ENCODE measurements around the gene SCUBE1. TPM values are rescaled to one million over a fixed set of nuclear protein-coding genes. Genes with fewer than 3 reads are reported as not detected.

The SCUBE1 gene
- total RNA-seq, 1 donor from 2014 or later: 0.91 TPM

- no peak overlapping the region for H3K27ac Mint-ChIP-seq (ENCODE audit: unreplicated experiment)
- no peak for DNase-seq (ENCODE audit: extremely low spot score, unreplicated experiment)
- no peaks in the 10 kb centered on the region for H3K9me3 Mint-ChIP-seq (ENCODE audit: unreplicated experiment)
- TF ChIP-seq CTCF (IDR thresholded peaks at IDR 0.05): no peak
- peaks cover 6% of the 10 kb centered on the region for H3K36me3 Mint-ChIP-seq (ENCODE audit: unreplicated experiment)
- no peak overlapping the region for H3K4me3 Mint-ChIP-seq (ENCODE audit: unreplicated experiment)
- H3K4me1 Mint-ChIP-seq (ENCODE audit: unreplicated experiment): peaks cover 19% of the 10 kb centered on the region
- no peaks in the 10 kb centered on the region for H3K27me3 Mint-ChIP-seq (ENCODE audit: unreplicated experiment)
Observed at GRCh38 chr22:43162412-43163150, 180.6 kb downstream of the SCUBE1 start.

GRCh38 chr22:43160497-43161126, 182.6 kb downstream of the SCUBE1 start:
- H3K4me3 Mint-ChIP-seq (ENCODE audit: unreplicated experiment): no peak overlapping the region
- no peak for TF ChIP-seq CTCF (IDR thresholded peaks at IDR 0.05)
- DNase-seq (ENCODE audit: extremely low spot score, unreplicated experiment): no peak
- no peak overlapping the region for H3K27ac Mint-ChIP-seq (ENCODE audit: unreplicated experiment)
- no peaks in the 10 kb centered on the region for H3K36me3 Mint-ChIP-seq (ENCODE audit: unreplicated experiment)
- no peaks in the 10 kb centered on the region for H3K9me3 Mint-ChIP-seq (ENCODE audit: unreplicated experiment)
- H3K27me3 Mint-ChIP-seq (ENCODE audit: unreplicated experiment): no peaks in the 10 kb centered on the region
- H3K4me1 Mint-ChIP-seq (ENCODE audit: unreplicated experiment): peaks cover 19% of the 10 kb centered on the region

- H3K27ac Mint-ChIP-seq (ENCODE audit: unreplicated experiment): no peak overlapping the region
- no peaks in the 10 kb centered on the region for H3K9me3 Mint-ChIP-seq (ENCODE audit: unreplicated experiment)
- H3K4me3 Mint-ChIP-seq (ENCODE audit: unreplicated experiment): no peak overlapping the region
- H3K4me1 Mint-ChIP-seq (ENCODE audit: unreplicated experiment): peaks cover 19% of the 10 kb centered on the region
- H3K36me3 Mint-ChIP-seq (ENCODE audit: unreplicated experiment): no peaks in the 10 kb centered on the region
- peak; percentile 35 for TF ChIP-seq CTCF (IDR thresholded peaks at IDR 0.05)
- H3K27me3 Mint-ChIP-seq (ENCODE audit: unreplicated experiment): no peaks in the 10 kb centered on the region
- no peak for DNase-seq (ENCODE audit: extremely low spot score, unreplicated experiment)
Observed at GRCh38 chr22:43159484-43160178, 183.5 kb downstream of the SCUBE1 start.

DNA sequence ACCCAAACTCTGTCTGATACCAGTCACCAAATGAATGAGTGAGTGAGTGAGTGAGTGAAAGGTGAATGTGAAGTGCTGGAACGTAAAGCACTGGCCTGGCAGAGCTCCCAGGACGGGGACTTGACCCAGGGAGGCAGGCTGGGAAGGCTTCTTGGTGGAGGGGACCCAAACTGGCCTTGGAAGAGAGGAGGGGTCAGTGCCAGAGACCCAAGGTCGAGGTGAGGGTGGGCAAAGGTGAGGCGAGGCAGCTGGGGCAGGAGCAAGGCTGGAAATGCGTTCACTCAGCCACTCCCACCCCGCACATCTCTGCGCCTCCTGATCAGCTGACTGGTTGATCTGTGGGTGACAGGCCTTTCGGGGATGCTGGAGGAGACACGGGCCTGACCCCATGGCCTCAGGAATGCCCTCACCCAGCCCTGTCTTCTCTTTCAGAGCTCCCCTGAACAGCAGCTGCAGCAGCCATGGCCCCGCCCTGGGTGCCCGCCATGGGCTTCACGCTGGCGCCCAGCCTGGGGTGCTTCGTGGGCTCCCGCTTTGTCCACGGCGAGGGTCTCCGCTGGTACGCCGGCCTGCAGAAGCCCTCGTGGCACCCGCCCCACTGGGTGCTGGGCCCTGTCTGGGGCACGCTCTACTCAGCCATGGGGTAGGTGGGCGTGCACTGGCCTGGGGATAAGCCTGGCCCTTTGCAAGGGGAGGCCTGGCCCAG, 184.2 kb downstream of the SCUBE1 start:
- no peaks in the 10 kb centered on the region for H3K9me3 Mint-ChIP-seq (ENCODE audit: unreplicated experiment)
- no peak for DNase-seq (ENCODE audit: extremely low spot score, unreplicated experiment)

More for the DNA sequence above, 184.2 kb downstream of the SCUBE1 start:
- H3K27me3 Mint-ChIP-seq (ENCODE audit: unreplicated experiment): no peaks in the 10 kb centered on the region
- H3K27ac Mint-ChIP-seq (ENCODE audit: unreplicated experiment): no peak overlapping the region
- no peaks in the 10 kb centered on the region for H3K36me3 Mint-ChIP-seq (ENCODE audit: unreplicated experiment)
- no peak overlapping the region for H3K4me3 Mint-ChIP-seq (ENCODE audit: unreplicated experiment)
- no peak for TF ChIP-seq CTCF (IDR thresholded peaks at IDR 0.05)
- H3K4me1 Mint-ChIP-seq (ENCODE audit: unreplicated experiment): peaks cover 15% of the 10 kb centered on the region
